Peyer's patch (tissue), 4 donors: ENCODE results near the gene ANG.
"Not testable (repeated sequence)": the region's sequence is repeated elsewhere in the genome, so short reads cannot be mapped to it uniquely, and the experiment has no call there.

ENCODE experiments used
- CTCF ChIP-seq, 6 experiments: fragments of 450-650 bp in 4 of 6; fragments of 200-600 bp in 2 of 6; sonication (generic) in 1 of 6; IDR thresholded peaks; one replicate each; pipeline ENCODE4 v1.5.1; 2017 to 2019; ENCODE audit warnings: antibody characterized with exemption in 6 of 6, mild to moderate bottlenecking in 3 of 6, moderate library complexity in 1 of 6
- POLR2A ChIP-seq, 2 donors: fragments of 450-650 bp; IDR thresholded peaks; one replicate each; pipeline ENCODE4 v1.5.1; 2017; ENCODE audit warnings: antibody characterized with exemption in 2 of 2, mild to moderate bottlenecking in 2 of 2, moderate library complexity in 2 of 2

DNA sequence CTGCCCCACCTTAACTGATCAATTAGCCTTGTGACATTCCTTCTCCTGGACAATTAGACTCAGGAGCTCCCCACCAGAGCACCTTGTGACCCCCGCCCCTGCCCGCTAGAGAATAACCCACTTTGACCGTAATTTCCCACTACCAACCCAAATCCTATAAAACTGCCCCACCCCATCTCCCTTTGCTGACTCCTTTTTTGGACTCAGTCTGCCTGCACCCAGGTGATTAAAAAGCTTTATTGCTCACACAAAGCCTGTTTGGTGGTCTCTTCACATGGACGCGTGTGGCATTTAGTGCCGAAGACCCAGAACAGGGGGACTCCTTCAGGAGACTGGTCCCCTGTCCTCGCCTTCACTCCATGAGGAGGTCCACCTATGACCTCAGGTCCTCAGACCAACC is 12.4 kb downstream of the ANG start:
- not testable (repeated sequence) for TF ChIP-seq CTCF, POLR2A (IDR thresholded peaks at IDR 0.05)
